HG03045 (cell line): ENCODE measurements around the gene SEPTIN12.
"Not testable (repeated sequence)": the region's sequence is repeated elsewhere in the genome, so short reads cannot be mapped to it uniquely, and the experiment has no call there.

Source experiments
- ATAC-seq: cut with Tn5 transposase; IDR thresholded peaks from one replicate; pipeline ENCODE4 v1.9.1; 2021; ENCODE audit warnings: mild to moderate bottlenecking, moderate library complexity; ENCODE audit not compliant: unreplicated experiment

Gene SEPTIN12

DNA sequence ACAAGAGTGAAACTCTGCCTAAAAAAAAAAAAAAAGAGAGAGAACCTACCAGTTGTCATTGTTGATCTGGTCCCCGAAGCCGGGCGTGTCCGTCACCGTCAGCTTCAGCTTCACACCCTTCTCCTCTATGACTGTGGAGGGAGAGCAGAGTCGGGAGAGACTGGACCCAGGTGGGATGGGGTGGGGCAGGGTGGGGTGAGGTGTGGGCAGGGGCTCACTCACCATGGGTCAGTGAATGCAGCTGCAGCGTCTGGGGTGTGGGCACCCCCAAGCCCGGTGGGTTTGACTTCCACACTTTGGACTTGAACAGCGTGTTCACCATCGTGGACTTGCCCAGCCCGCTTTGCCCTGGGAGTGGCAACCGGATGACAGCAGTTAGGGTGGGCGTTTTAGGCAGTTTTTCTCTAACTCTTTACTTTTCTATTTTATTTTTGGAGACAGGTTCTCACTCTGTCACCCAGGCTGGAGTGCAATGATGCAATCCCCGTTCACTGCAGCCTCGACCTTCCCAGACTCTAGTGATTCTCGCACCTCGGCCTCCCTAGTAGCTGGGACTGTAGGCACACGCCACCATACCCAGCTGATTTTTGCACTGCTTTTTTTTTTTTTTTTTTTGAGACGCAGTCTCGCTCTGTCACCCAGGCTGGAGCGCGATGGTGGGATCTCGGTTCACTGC, 2.2 kb downstream of the SEPTIN12 start:
- no peak for ATAC-seq

GRCh38 chr16:4784444-4784987, 3.6 kb downstream of the SEPTIN12 start:
- not testable (repeated sequence) for ATAC-seq

DNA sequence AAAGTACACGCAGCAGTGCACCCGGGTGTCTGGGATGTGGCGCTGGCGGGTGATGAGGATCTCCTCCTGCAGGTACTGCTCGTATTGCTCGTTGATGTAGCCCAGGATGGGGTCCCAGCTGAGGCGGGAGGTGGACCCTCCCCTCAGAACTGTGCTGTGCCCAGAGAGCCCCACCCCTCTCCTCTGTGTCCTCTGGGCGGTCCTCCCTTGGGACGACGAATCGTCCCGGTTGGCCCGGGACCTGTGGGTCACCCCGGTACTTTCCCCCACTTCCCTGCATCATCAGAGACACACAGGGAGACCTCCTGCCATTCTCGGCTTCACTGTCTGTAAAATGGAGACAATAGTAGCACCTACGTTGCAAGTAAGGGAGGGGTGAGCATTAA, 4.2 kb downstream of the SEPTIN12 start:
- ATAC-seq = no peak

GRCh38 chr16:4783251-4783950, 4.7 kb downstream of the SEPTIN12 start:
- ATAC-seq = no peak

- no peak for ATAC-seq
Measured at GRCh38 chr16:4780235-4780634, 7.9 kb downstream of the SEPTIN12 start.

- no peak for ATAC-seq
Measured at GRCh38 chr16:4778050-4778392, 10.1 kb downstream of the SEPTIN12 start.

- no peak for ATAC-seq
Measured at GRCh38 chr16:4777339-4778049, 10.7 kb downstream of the SEPTIN12 start.

DNA sequence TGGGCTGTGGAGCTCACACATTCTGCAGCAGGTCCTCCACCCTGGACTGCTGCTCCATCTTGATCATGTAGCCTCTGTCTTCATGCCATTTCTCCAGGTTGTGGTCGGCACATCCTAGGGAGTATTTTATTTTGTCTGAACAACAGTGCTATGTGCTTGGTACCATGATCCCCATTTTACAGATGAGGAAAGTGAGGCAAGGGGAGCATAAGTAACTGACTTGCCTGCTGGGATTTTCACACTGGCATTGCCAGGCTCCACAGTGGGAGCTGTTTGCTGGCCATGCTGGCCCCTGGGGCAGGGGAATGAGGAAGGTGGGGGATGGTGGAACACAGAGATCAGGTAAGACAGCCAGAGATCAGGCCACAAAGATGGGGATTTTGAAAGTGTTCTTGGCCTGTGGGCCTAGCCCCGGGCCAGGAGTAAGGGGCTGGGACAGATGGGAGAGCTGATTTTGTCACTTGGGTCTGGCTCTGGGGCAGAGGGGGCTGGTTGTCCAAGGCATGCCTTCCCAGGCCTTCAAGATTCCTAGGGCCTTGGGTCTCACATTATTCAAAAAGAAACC, 11.9 kb downstream of the SEPTIN12 start:
- no peak for ATAC-seq

GRCh38 chr16:4775005-4775404, 13.1 kb downstream of the SEPTIN12 start:
- ATAC-seq = no peak

GRCh38 chr16:4772351-4772750, 15.8 kb downstream of the SEPTIN12 start:
- no peak for ATAC-seq

GRCh38 chr16:4771646-4772045, 16.5 kb downstream of the SEPTIN12 start:
- no peak for ATAC-seq

GRCh38 chr16:4769306-4769638, 18.9 kb downstream of the SEPTIN12 start:
- ATAC-seq = no peak

DNA sequence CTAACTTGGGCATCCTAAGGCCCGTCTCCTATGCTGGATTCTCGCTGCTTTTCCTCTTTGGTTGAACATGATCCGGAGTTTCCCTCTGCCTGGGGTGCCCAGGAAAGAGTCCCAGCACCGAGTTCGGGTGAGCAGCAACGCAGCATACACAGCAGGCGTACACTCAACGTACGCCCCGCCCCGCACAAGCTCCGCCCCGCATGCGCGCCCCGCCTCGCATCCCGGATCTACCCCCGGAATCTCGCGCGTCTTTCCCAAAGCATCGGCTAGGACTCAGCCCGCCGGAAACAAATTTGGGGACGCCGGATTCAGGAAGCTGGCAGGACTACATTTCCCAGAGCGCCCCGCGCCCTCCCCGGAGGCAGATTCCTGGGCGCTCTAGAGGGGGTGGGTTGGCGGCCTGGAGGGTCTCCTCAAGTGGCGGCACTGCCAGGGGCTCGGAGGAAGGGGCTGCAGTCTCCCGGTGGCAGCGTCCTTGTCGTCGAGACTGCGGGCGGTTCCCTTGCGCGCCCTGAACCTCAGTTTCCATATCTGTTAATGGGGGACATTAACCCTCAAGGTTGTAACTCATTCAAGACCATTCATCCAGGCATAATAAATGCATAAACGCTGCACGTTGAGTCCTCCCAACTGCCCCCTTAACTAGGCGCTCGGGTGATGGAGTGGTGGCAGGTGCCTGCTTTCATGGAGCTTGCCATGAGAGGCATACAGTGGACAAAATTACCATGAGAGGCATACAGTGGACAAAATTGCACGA, 19.4 kb downstream of the SEPTIN12 start:
- peak; percentile 60 for ATAC-seq

DNA sequence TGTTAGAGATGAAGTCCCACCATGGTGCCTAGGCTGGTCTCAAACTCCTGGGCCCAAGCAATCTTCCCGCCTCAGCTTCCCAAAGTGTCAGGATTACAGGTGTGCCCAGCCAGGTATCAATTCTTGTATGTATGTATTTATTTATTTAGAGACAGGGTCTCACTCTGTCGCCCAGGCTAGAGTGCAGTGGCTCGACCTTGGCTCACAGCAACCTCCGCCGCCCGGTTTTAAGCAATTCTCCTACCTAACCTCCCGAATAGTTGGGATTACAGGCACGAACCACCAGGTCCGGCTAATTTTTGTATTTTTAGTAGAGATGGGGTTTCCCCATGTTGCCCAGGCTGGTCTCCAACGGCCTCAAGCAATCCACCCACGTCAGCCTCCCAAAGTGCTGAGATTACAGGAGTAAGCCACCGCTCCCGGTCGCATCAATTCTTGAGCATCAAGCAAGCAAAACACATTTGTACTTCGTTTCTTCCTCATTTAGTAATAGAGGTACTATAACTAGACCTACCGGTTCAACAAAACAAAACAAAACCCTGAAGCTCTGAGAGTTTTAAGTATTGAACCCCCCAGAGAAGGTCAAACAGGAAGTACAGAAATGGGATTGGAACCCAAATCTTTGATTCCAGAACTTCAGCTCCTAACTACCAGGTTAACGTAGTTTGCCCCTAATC, 20.1 kb downstream of the SEPTIN12 start:
- ATAC-seq = no peak

- peak; percentile 73 for ATAC-seq
Measured at GRCh38 chr16:4766875-4767628, 21.1 kb downstream of the SEPTIN12 start, which contains the start of gene ZNF500. Gene ZNF500 (minus strand): TSS chr16:4767162. CDS start chr16:4765978, 1,184 bp downstream.

DNA sequence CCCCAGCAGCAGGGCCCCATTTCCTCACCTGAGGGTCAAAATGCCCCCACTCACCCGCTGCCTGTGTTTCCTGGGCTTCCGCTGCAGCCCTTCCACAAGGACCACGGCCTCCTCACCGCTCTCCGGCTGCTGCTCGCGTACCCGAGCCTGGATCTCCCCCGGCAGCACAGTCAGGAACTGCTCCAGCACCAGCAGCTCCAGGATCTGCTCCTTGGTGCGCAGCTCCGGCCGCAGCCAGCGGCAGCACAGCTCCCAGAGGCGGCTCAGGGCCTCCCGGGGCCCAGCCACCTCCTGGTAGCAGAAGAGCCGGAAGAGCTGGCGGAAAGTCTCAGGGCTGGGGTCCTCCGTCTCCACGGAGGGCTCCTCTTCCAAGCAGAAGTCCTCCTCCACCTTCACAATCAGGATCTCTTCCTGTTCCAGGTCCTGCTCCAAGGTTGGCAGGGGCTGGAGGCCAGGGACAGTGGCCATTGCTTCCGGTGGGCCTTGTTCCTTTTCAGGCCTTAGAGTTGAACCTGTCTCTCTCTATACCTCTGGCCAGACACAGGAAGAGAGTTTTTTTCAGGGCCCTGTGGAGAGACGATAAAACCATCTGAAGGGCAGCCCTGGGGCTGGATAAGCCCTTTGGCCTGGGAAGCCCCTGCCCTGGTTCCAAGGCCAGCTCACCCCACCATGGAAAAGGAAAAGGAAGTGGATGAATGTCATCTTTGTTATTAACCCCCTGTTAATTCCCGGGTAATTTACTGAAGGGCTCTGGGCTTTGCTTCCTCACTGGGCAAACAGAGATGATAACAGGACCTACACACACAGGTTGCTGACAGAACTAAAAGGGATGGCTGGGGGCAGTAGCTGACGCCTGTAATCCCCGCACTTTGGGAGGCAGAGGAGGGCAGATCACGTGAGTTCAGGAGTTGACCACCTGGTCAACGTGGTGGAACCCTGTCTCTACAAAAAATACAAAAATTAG, 22.4 kb downstream of the SEPTIN12 start:
- ATAC-seq = no peak

DNA sequence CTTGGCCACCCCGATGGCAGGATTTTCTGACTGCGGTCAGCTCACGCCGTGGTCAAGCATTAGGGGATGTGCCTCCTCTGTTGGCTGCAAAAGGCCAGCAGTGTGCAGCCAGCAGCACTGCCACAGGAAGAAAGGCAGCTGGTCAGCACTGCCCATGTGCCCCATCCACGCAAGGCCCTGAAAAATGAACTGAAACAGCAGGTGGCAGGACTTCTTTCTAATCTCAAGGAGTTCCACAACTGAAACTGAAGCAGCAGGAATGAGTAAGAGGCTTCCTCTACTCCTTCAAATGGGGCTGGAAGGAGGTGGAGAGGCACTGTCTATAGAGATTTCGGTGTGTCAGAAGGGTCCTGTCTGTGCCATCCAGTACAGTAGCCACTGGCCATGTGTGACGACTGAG, 24.4 kb downstream of the SEPTIN12 start:
- no peak for ATAC-seq

DNA sequence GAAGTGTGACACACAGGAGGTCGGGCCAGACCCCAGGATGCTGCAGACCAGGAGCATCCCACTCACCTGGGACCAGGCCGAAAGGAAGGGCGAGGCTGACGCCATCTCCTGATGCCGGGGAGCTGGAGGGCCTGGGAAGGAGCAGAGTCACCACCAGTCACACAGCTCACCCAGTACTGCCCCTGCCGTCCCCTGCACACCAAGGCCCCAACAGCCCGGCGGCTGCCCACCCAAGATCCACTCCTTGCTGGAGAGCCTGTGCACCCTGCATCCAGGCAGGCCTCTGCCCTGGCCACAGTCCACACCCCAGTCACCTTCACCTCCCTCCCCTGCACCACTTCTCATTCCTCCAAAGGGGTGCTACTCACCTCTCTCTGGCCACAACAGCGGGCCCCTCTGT, 25.9 kb downstream of the SEPTIN12 start:
- no peak for ATAC-seq
